RWPE2 (cell line): ENCODE measurements around the gene CFAP74.

ENCODE experiments used
- ATAC-seq: fragments of 200-7000 bp; cut with Tn5 transposase; 3 replicates; pipeline ENCODE4 v1.9.1; 2021; ENCODE audit warnings: low read depth
- DNase-seq: peaks from one replicate; pipeline ENCODE4 v3.0.0-alpha.2; 2020; ENCODE audit warnings: low spot score
- H3K27ac ChIP-seq: fragments of 450-650 bp; 2 replicates; pipeline ENCODE4 v1.5.1; 2017; ENCODE audit warnings: mild to moderate bottlenecking; ENCODE audit not compliant: poor library complexity, severe bottlenecking
- H3K27me3 ChIP-seq: fragments of 250-450 bp; sonication (Bioruptor Pico); 2 replicates; pipeline ENCODE4 v1.5.1; 2021; ENCODE audit warnings: mild to moderate bottlenecking, moderate library complexity; ENCODE audit not compliant: insufficient read depth, poor library complexity, severe bottlenecking
- H3K36me3 ChIP-seq: fragments of 250-450 bp; sonication (Bioruptor Pico); 2 replicates; pipeline ENCODE4 v1.5.1; 2020; ENCODE audit warnings: low read depth, mild to moderate bottlenecking, moderate library complexity
- H3K4me1 ChIP-seq: fragments of 250-450 bp; sonication (Bioruptor Pico); 2 replicates; pipeline ENCODE4 v1.5.1; 2021; ENCODE audit warnings: mild to moderate bottlenecking, moderate library complexity; ENCODE audit not compliant: insufficient read depth, poor library complexity, severe bottlenecking
- H3K4me3 ChIP-seq: fragments of 250-450 bp; sonication (Bioruptor Pico); 2 replicates; pipeline ENCODE4 v1.5.1; 2021; ENCODE audit warnings: mild to moderate bottlenecking, moderate library complexity; ENCODE audit not compliant: severe bottlenecking
- H3K9me3 ChIP-seq: fragments of 250-450 bp; sonication (Bioruptor Pico); 2 replicates; pipeline ENCODE4 v1.5.1; 2021; ENCODE audit warnings: mild to moderate bottlenecking, moderate library complexity; ENCODE audit not compliant: severe bottlenecking
- TF ChIP-seq, protein P1 (sequence below): fragments of 450-650 bp; IDR thresholded peaks from one replicate; pipeline ENCODE4 v1.5.1; 2017; ENCODE audit warnings: mild to moderate bottlenecking, moderate library complexity; ENCODE audit not compliant: poor library complexity, severe bottlenecking

The CFAP74 gene

DNA sequence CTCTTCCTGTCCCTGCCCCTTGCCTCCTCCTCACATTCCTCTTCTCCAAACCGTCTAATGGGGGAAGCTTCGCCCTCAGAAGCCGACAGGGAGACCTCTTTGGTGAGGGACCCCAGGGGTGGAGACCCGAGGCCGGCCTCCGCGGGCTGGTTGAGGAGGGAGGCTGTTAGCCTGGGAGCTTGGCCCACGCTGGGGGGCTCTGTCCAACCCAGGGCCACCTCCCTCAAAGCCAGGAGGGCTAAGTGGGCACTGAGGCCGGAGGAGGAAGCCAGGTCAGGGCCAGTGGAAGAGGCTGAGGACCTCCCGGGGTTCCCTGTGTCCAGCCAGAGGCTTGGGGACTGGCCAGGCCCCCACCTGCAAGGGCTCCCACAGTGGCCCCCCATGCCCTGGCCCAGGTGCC, 20.9 kb upstream of the CFAP74 start:
- Histone ChIP-seq H3K36me3 (no peaks in the 10 kb centered on the region), H3K9me3 (no peaks in the 10 kb centered on the region), H3K4me1 (no peaks in the 10 kb centered on the region), H3K27ac (no peak overlapping the region), H3K4me3 (no peak overlapping the region), H3K27me3 (peaks cover 41% of the 10 kb centered on the region)
- TF ChIP-seq, protein P1, sequence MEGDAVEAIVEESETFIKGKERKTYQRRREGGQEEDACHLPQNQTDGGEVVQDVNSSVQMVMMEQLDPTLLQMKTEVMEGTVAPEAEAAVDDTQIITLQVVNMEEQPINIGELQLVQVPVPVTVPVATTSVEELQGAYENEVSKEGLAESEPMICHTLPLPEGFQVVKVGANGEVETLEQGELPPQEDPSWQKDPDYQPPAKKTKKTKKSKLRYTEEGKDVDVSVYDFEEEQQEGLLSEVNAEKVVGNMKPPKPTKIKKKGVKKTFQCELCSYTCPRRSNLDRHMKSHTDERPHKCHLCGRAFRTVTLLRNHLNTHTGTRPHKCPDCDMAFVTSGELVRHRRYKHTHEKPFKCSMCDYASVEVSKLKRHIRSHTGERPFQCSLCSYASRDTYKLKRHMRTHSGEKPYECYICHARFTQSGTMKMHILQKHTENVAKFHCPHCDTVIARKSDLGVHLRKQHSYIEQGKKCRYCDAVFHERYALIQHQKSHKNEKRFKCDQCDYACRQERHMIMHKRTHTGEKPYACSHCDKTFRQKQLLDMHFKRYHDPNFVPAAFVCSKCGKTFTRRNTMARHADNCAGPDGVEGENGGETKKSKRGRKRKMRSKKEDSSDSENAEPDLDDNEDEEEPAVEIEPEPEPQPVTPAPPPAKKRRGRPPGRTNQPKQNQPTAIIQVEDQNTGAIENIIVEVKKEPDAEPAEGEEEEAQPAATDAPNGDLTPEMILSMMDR = no peak
- peak; percentile 55 for DNase-seq
- no peak for ATAC-seq

DNA sequence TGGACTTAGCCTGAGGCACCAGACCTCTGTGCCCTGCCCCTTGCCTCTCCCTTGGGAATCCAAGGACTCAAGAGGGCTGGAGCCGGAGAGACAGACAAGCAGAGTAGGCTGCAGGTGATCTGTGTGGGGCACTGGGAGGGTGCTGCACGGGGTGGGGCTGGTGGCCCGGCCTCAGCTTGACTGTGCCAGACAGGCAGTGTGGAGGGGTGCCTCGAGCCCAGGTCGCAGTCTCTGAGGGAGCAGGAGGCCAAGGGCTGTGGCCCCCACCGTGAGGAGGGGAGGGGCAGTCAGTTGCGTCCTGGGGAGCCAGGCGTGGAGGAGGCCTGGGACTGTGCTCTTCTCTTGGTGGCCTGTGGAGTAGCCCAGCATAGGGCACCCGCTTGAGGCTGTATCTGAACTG, 19.6 kb upstream of the CFAP74 start:
- Histone ChIP-seq H3K4me1 (no peaks in the 10 kb centered on the region), H3K27me3 (peaks cover 48% of the 10 kb centered on the region)

DNA sequence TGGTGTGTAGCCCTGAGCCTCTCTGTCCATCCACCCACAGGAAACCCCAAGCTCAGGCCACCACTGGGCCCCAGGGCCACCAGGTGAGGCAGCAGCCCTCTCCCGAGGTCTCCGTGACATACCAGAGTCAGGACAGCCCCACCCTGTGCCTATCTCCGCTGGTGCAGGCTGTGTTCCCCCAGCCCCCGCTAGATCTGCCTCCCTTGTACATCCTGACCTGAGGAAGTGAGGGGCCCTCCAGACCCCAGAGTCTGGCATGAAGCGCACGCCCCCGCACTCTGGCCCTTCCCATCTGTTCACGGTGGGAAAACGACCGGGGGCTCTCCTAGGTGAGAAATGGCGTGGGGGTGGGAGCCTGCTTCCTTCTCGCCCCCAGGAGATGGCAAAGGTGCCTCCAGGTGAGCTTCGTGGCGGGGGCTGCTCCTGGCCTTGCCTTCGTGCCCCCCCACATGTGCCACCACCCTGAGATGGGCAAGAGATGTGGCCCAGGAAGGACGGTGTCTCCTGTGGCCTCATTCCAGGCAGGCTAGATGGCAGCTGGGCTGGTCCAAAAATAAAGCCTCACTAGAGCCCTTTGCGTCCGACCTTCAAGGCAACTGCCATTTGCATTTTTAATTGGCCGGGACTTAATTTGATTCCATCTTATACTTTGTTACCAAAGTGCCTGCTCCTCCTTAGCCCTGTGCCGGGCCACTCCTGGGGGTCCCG, 18.6 kb upstream of the CFAP74 start:
- ATAC-seq (no peak), DNase-seq (no peak)
- H3K9me3 ChIP-seq = no peaks in the 10 kb centered on the region
- TF ChIP-seq, protein P1 = no peak
- H3K27ac ChIP-seq = no peak overlapping the region
- H3K27me3 ChIP-seq = peaks cover 55% of the 10 kb centered on the region
- no peaks in the 10 kb centered on the region for H3K4me1 ChIP-seq
- H3K36me3 ChIP-seq = no peaks in the 10 kb centered on the region
- H3K4me3 ChIP-seq = no peak overlapping the region

More for the DNA sequence above, 19.6 kb upstream of the CFAP74 start:
- no peak overlapping the region for H3K27ac ChIP-seq
- H3K36me3 ChIP-seq = no peaks in the 10 kb centered on the region
- DNase-seq (peak; percentile 42), ATAC-seq (no peak)
- no peaks in the 10 kb centered on the region for H3K9me3 ChIP-seq
- TF ChIP-seq, protein P1 = no peak
- H3K4me3 ChIP-seq = no peak overlapping the region

DNA sequence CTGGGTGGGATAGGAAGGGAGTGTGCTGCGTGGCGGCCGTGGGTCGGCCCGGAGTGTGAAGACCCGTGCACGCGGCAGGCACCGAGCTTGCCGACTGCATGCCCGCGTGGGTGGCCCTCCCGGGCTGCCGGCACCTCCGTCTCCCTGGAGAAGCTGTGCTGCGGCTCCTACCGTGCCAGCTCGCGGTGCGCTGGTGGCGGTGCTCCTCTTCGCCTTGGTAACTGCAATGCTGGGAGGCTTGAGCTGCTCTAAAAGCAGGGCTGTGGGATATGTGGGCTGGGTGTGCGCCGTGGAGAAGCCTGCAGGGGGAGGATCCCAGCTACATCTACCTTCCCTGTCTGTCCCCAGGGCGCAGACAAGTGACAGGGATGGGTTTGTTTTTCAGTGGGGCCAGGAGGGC, 18.0 kb upstream of the CFAP74 start:
- no peaks in the 10 kb centered on the region for H3K9me3 ChIP-seq
- H3K36me3 ChIP-seq = no peaks in the 10 kb centered on the region
- no peaks in the 10 kb centered on the region for H3K4me1 ChIP-seq
- no peak overlapping the region for H3K4me3 ChIP-seq
- no peak overlapping the region for H3K27ac ChIP-seq
- DNase-seq (peak; percentile 52), ATAC-seq (no peak)
- H3K27me3 ChIP-seq = peaks cover 55% of the 10 kb centered on the region
- TF ChIP-seq, protein P1 = no peak

DNA sequence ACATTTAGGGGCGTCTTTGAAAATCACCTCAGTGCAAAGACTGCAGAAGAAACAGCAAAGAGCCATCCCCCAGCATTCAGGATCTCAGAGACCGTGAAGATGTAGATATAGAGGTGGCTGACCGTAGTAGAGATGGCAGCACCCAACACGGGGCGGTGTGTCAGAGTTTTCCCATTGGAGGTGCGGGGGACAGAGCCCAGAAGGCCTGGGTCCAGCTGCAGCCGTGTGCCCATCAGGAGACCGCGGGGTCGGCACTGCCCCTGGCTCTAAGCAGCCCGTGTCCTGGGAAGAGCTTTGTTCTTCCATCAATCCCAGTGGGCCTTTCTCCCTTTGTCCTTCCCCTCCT, 16.7 kb upstream of the CFAP74 start:
- TF ChIP-seq, protein P1 = no peak
- no peak overlapping the region for H3K4me3 ChIP-seq
- H3K4me1 ChIP-seq = no peaks in the 10 kb centered on the region
- H3K9me3 ChIP-seq = no peaks in the 10 kb centered on the region
- DNase-seq = no peak
- H3K36me3 ChIP-seq = no peaks in the 10 kb centered on the region
- no peak overlapping the region for H3K27ac ChIP-seq
- ATAC-seq = no peak
- peaks cover 48% of the 10 kb centered on the region for H3K27me3 ChIP-seq
